Measurements from ENCODE around the gene MTHFSD. TPM values are rescaled to one million over a fixed set of nuclear protein-coding genes. Genes with fewer than 3 reads are reported as not detected.

MTHFSD gene
- total and polyA plus RNA-seq, 10 of the 15 experiments (the other 5 are each of a cell fraction or from before 2014, with no cell fraction given), result 2.2 to 24.5 (median 18.1) TPM

DNA sequence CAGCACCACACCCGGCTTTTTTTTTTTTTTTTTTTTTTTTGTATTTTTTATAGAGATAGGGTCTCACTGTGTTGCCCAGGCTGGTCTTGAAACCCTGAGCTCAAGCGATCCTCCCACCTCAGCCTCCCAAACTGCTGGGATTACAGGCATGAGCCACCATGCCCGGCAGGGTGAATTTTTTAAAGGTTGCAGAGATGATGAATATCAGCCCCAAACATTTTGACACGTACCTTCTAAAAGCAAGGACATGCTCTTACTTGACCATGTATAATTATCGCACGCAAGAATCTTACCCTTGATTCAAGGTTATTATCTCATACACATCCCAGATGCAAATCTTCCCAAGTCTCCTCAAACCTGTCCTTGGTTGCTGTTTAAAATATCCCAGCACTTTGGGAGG lies 7.3 kb upstream of the MTHFSD start (continued):
- TF ChIP-seq, protein P1, sequence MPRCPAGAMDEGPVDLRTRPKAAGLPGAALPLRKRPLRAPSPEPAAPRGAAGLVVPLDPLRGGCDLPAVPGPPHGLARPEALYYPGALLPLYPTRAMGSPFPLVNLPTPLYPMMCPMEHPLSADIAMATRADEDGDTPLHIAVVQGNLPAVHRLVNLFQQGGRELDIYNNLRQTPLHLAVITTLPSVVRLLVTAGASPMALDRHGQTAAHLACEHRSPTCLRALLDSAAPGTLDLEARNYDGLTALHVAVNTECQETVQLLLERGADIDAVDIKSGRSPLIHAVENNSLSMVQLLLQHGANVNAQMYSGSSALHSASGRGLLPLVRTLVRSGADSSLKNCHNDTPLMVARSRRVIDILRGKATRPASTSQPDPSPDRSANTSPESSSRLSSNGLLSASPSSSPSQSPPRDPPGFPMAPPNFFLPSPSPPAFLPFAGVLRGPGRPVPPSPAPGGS (IDR thresholded peaks at IDR 0.05; ENCODE audit: borderline replicate concordance, insufficient read depth, low read depth, low read length, poor library complexity, severe bottlenecking), result no peak
- TF ChIP-seq CREM (IDR thresholded peaks at IDR 0.05; ENCODE audit: low read depth), result no peak

DNA sequence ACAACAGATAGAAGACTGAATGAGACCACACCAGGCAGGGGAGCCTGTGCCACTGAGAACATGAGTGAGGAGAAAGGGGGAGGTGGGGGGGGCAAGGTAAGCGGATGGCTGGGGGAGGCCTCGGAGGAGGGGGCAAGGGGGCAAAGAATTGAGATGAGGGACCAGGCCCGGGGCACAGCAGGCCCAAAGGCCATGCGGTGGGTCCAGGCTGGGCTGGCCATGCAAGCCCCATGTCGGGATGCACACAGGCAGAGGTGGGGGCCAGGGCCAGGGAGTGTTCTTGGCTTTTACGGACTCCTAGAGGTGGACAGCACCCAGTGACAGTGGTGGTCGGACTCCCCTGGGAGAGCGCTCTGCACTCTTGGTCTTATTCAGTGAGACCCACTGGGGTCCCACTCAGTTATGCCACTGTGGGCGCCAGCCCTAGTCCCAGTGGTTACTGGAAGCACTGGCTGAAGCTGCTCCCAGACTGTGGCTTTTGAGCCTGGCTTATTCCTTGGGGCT lies 4.8 kb upstream of the MTHFSD start:
- intact Hi-C loops (cut with micrococcal nuclease; ENCODE audit: unreplicated experiment) (loop anchor here (5.0 to 10.0 kb wide), 3 partner anchors 205 to 737 kb away; no protein-coding TSS in a partner anchor), in situ Hi-C loops (cut with MboI) (loop anchor here (5.0 to 10.0 kb wide), 4 partner anchors 315 to 835 kb away; partner anchors contain the start of gene MAP1LC3B)
- FAIRE-seq, result no peak
- Histone ChIP-seq H3K4me1 (ENCODE audit: control insufficient read depth, insufficient read depth, low read length) (no peaks in the 10 kb centered on the region; the same call in 1 of the 2 replicates), H2AFZ (ENCODE audit: control insufficient read depth, low read depth, low read length) (no peak overlapping the region), H4K20me1 (ENCODE audit: control insufficient read depth, insufficient read depth) (no peaks in the 10 kb centered on the region), H3K79me2 (ENCODE audit: control insufficient read depth, insufficient read depth, low read length) (peaks cover 1% of the 10 kb centered on the region), H3K36me3 (ENCODE audit: control insufficient read depth in 2 of 2, insufficient read depth in 2 of 2, low read length in 1 of 2) (no peaks in the 10 kb centered on the region), H3K9me3 (replicated peaks; ENCODE audit: control insufficient read depth, insufficient read depth, low read length) (no peaks in the 10 kb centered on the region), H3K9ac (ENCODE audit: control insufficient read depth, insufficient read depth, low read length) (no peak overlapping the region), H3K4me3 (no peak overlapping the region), H3K4me2 (ENCODE audit: control insufficient read depth, insufficient read depth) (no peak overlapping the region), H3K27me3 (replicated peaks in 1 of 2; ENCODE audit: control insufficient read depth in 2 of 2, insufficient read depth in 2 of 2, low read length in 1 of 2) (no peaks in the 10 kb centered on the region; a peak in 1 of 4 replicates), H3K27ac (ENCODE audit: control insufficient read depth, insufficient read depth) (no peak overlapping the region)
- SMC1A ChIA-PET (ENCODE audit: uncharacterized antibody, unreplicated experiment), result interaction anchor here (0.5 kb wide), 1 partner anchor 554 kb away, joined by 3 read pairs; no protein-coding TSS in a partner anchor
- CTCF ChIA-PET, result no interaction called here
- no peak for DNase-seq (ENCODE audit: low read depth, low spot score)
- ATAC-seq, result no peak
- POLR2A ChIA-PET, result no interaction called here
- RAD21 ChIA-PET (ENCODE audit: unreplicated experiment), result no interaction called here
- no TSS peak for BruUV-seq (replicated peaks)
- 45% methylated on average over 8 of the region's 9 CpGs for WGBS (ENCODE audit: insufficient coverage, insufficient replicate concordance, low lambda C conversion rate, missing lambda C conversion rate)
- TF ChIP-seq, protein P2, sequence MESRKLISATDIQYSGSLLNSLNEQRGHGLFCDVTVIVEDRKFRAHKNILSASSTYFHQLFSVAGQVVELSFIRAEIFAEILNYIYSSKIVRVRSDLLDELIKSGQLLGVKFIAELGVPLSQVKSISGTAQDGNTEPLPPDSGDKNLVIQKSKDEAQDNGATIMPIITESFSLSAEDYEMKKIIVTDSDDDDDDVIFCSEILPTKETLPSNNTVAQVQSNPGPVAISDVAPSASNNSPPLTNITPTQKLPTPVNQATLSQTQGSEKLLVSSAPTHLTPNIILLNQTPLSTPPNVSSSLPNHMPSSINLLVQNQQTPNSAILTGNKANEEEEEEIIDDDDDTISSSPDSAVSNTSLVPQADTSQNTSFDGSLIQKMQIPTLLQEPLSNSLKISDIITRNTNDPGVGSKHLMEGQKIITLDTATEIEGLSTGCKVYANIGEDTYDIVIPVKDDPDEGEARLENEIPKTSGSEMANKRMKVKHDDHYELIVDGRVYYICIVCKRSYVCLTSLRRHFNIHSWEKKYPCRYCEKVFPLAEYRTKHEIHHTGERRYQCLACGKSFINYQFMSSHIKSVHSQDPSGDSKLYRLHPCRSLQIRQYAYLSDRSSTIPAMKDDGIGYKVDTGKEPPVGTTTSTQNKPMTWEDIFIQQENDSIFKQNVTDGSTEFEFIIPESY (IDR thresholded peaks at IDR 0.05), result no peak
- no peak for TF ChIP-seq YY1 (IDR thresholded peaks at IDR 0.05; ENCODE audit: low read depth, low read length)
- no peak for TF ChIP-seq ESRRA (IDR thresholded peaks at IDR 0.05; ENCODE audit: low read length)
- no peak for TF ChIP-seq ETV6 (conservative IDR thresholded peaks at IDR 0.05 in 1 of 2, IDR thresholded peaks at IDR 0.05 in 1 of 2; ENCODE audit: borderline replicate concordance in 1 of 2, low read depth in 1 of 2)
- TF ChIP-seq PML (IDR thresholded peaks at IDR 0.05; ENCODE audit: low read length), result no peak
- no peak for TF ChIP-seq TCF3 (IDR thresholded peaks at IDR 0.05; ENCODE audit: borderline replicate concordance, insufficient read depth, low read depth, low read length)
- TF ChIP-seq KDM1A (IDR thresholded peaks at IDR 0.05; ENCODE audit: borderline replicate concordance), result no peak
- TF ChIP-seq CHD1 (IDR thresholded peaks at IDR 0.05; ENCODE audit: low read depth, low read length), result no peak
- TF ChIP-seq POLR2A (IDR thresholded peaks at IDR 0.05; ENCODE audit: low read depth, low read length), result no peak
- no peak for TF ChIP-seq IKZF1 (conservative IDR thresholded peaks at IDR 0.05)
- no peak for TF ChIP-seq HCFC1 (IDR thresholded peaks at IDR 0.05; ENCODE audit: low read length)
- TF ChIP-seq, protein P3, sequence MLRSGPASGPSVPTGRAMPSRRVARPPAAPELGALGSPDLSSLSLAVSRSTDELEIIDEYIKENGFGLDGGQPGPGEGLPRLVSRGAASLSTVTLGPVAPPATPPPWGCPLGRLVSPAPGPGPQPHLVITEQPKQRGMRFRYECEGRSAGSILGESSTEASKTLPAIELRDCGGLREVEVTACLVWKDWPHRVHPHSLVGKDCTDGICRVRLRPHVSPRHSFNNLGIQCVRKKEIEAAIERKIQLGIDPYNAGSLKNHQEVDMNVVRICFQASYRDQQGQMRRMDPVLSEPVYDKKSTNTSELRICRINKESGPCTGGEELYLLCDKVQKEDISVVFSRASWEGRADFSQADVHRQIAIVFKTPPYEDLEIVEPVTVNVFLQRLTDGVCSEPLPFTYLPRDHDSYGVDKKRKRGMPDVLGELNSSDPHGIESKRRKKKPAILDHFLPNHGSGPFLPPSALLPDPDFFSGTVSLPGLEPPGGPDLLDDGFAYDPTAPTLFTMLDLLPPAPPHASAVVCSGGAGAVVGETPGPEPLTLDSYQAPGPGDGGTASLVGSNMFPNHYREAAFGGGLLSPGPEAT (IDR thresholded peaks at IDR 0.05; ENCODE audit: low read depth), result no peak
- no peak for TF ChIP-seq GATAD2B (conservative IDR thresholded peaks at IDR 0.05; ENCODE audit: low read depth)

All from GM12878 (cell line).